ENCODE measurements around the gene TDRD5. TPM values are rescaled to one million over a fixed set of nuclear protein-coding genes. Genes with fewer than 3 reads are reported as not detected.

The TDRD5 gene
- total and polyA plus RNA-seq, 12 donors: 0.07 TPM; not detected in 11

GRCh38 chr1:179707406-179707805, 115.8 kb downstream of the TDRD5 start:
- Histone ChIP-seq H3K27ac (no peak overlapping the region), H3K4me1 (peaks cover 3 to 40% (median 23%) of the 10 kb centered on the region in 9 donors), H3K4me3 (no peak overlapping the region), H3K9me3 (no peaks in the 10 kb centered on the region), H3K27me3 (peaks cover 0 to 3% (median 0%) of the 10 kb centered on the region in 7 donors), H3K36me3 (no peaks in the 10 kb centered on the region)
- TF ChIP-seq, protein P1, sequence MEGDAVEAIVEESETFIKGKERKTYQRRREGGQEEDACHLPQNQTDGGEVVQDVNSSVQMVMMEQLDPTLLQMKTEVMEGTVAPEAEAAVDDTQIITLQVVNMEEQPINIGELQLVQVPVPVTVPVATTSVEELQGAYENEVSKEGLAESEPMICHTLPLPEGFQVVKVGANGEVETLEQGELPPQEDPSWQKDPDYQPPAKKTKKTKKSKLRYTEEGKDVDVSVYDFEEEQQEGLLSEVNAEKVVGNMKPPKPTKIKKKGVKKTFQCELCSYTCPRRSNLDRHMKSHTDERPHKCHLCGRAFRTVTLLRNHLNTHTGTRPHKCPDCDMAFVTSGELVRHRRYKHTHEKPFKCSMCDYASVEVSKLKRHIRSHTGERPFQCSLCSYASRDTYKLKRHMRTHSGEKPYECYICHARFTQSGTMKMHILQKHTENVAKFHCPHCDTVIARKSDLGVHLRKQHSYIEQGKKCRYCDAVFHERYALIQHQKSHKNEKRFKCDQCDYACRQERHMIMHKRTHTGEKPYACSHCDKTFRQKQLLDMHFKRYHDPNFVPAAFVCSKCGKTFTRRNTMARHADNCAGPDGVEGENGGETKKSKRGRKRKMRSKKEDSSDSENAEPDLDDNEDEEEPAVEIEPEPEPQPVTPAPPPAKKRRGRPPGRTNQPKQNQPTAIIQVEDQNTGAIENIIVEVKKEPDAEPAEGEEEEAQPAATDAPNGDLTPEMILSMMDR (IDR thresholded peaks at IDR 0.05): no peak
- intact Hi-C loops (cut with DNase I): loop anchor here in 6 of 10 donors (2.0 to 10.0 kb wide), 5 partner anchors 103 to 470 kb away; no protein-coding TSS in a partner anchor
- DNase-seq (no peak), ATAC-seq (no peak)
- WGBS, 2 donors: 68 to 70% methylated on average over 2 of the region's 2 CpGs

GRCh38 chr1:179708434-179709195, 117.0 kb downstream of the TDRD5 start:
- 76 to 79% methylated on average over 6 of the region's 6 CpGs for WGBS, 2 donors
- intact Hi-C loops (cut with DNase I): loop anchor here in 4 of 10 donors (2.0 to 10.0 kb wide), 3 partner anchors 102 to 469 kb away; no protein-coding TSS in a partner anchor

GRCh38 chr1:179709841-179710329, 118.3 kb downstream of the TDRD5 start:
- ATAC-seq (peak; percentile 61 to 97 (median 94)), DNase-seq (peak; percentile 18 to 77)
- Histone ChIP-seq H3K4me3 (no peak overlapping the region), H3K36me3 (no peaks in the 10 kb centered on the region), H3K9me3 (peaks cover 0 to 22% (median 13%) of the 10 kb centered on the region in 11 donors), H3K27me3 (no peaks in the 10 kb centered on the region), H3K4me1 (peaks cover 3 to 40% (median 23%) of the 10 kb centered on the region in 9 donors), H3K27ac (peak overlapping the region in 7 of 10 donors; percentile 34 to 76 (median 51))
- intact Hi-C loops (cut with DNase I): loop anchor here in 5 of 10 donors (1.0 to 10.0 kb wide), 4 partner anchors 100 to 467 kb away; no protein-coding TSS in a partner anchor
- 37 to 44% methylated on average over 5 of the region's 5 CpGs for WGBS, 2 donors
- TF ChIP-seq, protein P1 (IDR thresholded peaks at IDR 0.05): no peak

More at GRCh38 chr1:179708434-179709195, 117.0 kb downstream of the TDRD5 start:
- Histone ChIP-seq H3K36me3 (no peaks in the 10 kb centered on the region), H3K4me3 (no peak overlapping the region), H3K4me1 (peaks cover 3 to 40% (median 23%) of the 10 kb centered on the region in 9 donors), H3K9me3 (peaks cover 0 to 9% (median 5%) of the 10 kb centered on the region in 11 donors), H3K27ac (peak overlapping the region in 1 of 10 donors; percentile 17), H3K27me3 (no peaks in the 10 kb centered on the region)
- TF ChIP-seq, protein P1 (IDR thresholded peaks at IDR 0.05): no peak
- DNase-seq (no peak), ATAC-seq (peak in 3 of 8 donors; percentile 31 to 53 (median 39))

GRCh38 chr1:179714159-179714558, 122.5 kb downstream of the TDRD5 start:
- WGBS, 2 donors: 87 to 94% methylated on average over 1 of the region's 1 CpG
- Histone ChIP-seq H3K27me3 (no peaks in the 10 kb centered on the region), H3K9me3 (peaks cover 0 to 64% (median 38%) of the 10 kb centered on the region in 11 donors), H3K4me1 (peaks cover 3 to 18% (median 14%) of the 10 kb centered on the region in 9 donors), H3K36me3 (no peaks in the 10 kb centered on the region), H3K27ac (no peak overlapping the region), H3K4me3 (no peak overlapping the region)
- no peak for DNase-seq
- TF ChIP-seq, protein P1 (IDR thresholded peaks at IDR 0.05): no peak
- ATAC-seq: no peak
- intact Hi-C loops (cut with DNase I): no loop called here

Data from heart right ventricle (tissue), 16 donors.